Adrenal gland (tissue), 5 donors: ENCODE data around the gene USF1.

Source experiments
- POLR2A ChIP-seq, 2 donors: fragments of 450-650 bp; IDR thresholded peaks; one replicate each; pipeline ENCODE4 v1.6.1; 2017; ENCODE audit warnings: antibody characterized with exemption in 2 of 2, mild to moderate bottlenecking in 2 of 2, moderate library complexity in 1 of 2
- TF ChIP-seq, protein P1 (sequence below), 6 experiments: fragments of 450-650 bp in 4 of 6; fragments of 200-600 bp in 2 of 6; sonication (generic) in 1 of 6; IDR thresholded peaks; 1 replicate in 5 of 6; 2 replicates in 1 of 6; pipeline versions ENCODE4 v1.5.1 to v1.8.0; 2016 to 2021; ENCODE audit warnings: antibody characterized with exemption in 6 of 6, mild to moderate bottlenecking in 2 of 6, moderate library complexity in 1 of 6
- donor health status: DM: no; HTN: no; CAD: no.

GRCh38 chr1:161021970-161022353 is 23.8 kb downstream of the USF1 start:
- TF ChIP-seq, protein P1, sequence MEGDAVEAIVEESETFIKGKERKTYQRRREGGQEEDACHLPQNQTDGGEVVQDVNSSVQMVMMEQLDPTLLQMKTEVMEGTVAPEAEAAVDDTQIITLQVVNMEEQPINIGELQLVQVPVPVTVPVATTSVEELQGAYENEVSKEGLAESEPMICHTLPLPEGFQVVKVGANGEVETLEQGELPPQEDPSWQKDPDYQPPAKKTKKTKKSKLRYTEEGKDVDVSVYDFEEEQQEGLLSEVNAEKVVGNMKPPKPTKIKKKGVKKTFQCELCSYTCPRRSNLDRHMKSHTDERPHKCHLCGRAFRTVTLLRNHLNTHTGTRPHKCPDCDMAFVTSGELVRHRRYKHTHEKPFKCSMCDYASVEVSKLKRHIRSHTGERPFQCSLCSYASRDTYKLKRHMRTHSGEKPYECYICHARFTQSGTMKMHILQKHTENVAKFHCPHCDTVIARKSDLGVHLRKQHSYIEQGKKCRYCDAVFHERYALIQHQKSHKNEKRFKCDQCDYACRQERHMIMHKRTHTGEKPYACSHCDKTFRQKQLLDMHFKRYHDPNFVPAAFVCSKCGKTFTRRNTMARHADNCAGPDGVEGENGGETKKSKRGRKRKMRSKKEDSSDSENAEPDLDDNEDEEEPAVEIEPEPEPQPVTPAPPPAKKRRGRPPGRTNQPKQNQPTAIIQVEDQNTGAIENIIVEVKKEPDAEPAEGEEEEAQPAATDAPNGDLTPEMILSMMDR (IDR thresholded peaks at IDR 0.05): no peak
- TF ChIP-seq POLR2A (IDR thresholded peaks at IDR 0.05): no peak
